Colonic mucosa (tissue), 4 donors: ENCODE results near the gene RAD51B. TPM values are rescaled to one million over a fixed set of nuclear protein-coding genes. Genes with fewer than 3 reads are reported as not detected.

Source experiments
- DNase-seq: peaks from one replicate; pipeline ENCODE4 v3.0.0-alpha.2; 2020
- H3K27ac ChIP-seq: fragments of 200-600 bp; one replicate; pipeline ENCODE4 v1.8.0; 2021
- H3K27me3 ChIP-seq: fragments of 200-600 bp; one replicate; pipeline ENCODE4 v1.8.0; 2021
- H3K36me3 ChIP-seq: fragments of 200-600 bp; one replicate; pipeline ENCODE4 v1.8.0; 2021
- H3K4me1 ChIP-seq: fragments of 200-600 bp; one replicate; pipeline ENCODE4 v1.8.0; 2021; ENCODE audit warnings: mild to moderate bottlenecking
- H3K4me3 ChIP-seq: fragments of 200-600 bp; one replicate; pipeline ENCODE4 v1.8.0; 2021
- H3K9ac ChIP-seq, 2 donors: one replicate each; pipeline ENCODE4 v1.7.0; 2013; ENCODE audit warnings: control low read depth in 2 of 2, low read depth in 2 of 2, low read length in 2 of 2
- H3K9me3 ChIP-seq: fragments of 200-600 bp; one replicate; pipeline ENCODE4 v1.8.0; 2021
- CTCF ChIP-seq: fragments of 200-600 bp; IDR thresholded peaks from one replicate; pipeline ENCODE4 v1.8.0; 2022; ENCODE audit warnings: antibody characterized with exemption, mild to moderate bottlenecking
- intact Hi-C: fragments of 100-400 bp; cut with DNase I; formaldehyde crosslinking; loops from one replicate; pipeline ENCODE4 v1.14.1; 2022
- total RNA-seq, 2 donors: library from RNA; stranded (reverse); fragmentation: NEBNext Ultra II Directional in 1 of 2; extraction: Animal tissue kit (Norgen Biotek cat#: 25700) in 1 of 2; gene quantifications; one replicate each; pipeline ENCODE4 v1.2.1, GENCODE V29; 2021
- donor health status: healthy.
- donor health status: DM: no; HTN: no; CAD: no.
- donor health status: DM: no; HTN: no; CAD: no.

The RAD51B gene
- total RNA-seq, 2 donors from 2014 or later, result 12.7 to 22.0 TPM

- H3K36me3 ChIP-seq, result no peaks in the 10 kb centered on the region
- intact Hi-C loops, result no loop called here
- H3K4me1 ChIP-seq, result no peaks in the 10 kb centered on the region
- no peak overlapping the region for H3K27ac ChIP-seq
- no peak for DNase-seq
- H3K4me3 ChIP-seq, result no peak overlapping the region
- no peak for TF ChIP-seq CTCF
- H3K9ac ChIP-seq, result peak overlapping the region in 1 of 2 donors; percentile 23
- H3K27me3 ChIP-seq, result no peaks in the 10 kb centered on the region
- H3K9me3 ChIP-seq, result no peaks in the 10 kb centered on the region
Measured at GRCh38 chr14:68568907-68569897, 749.6 kb downstream of the RAD51B start.

GRCh38 chr14:68569970-68570409, 750.4 kb downstream of the RAD51B start:
- DNase-seq, result no peak
- Histone ChIP-seq H3K9ac (peak overlapping the region in 1 of 2 donors; percentile 23), H3K27me3 (no peaks in the 10 kb centered on the region), H3K4me3 (no peak overlapping the region), H3K27ac (no peak overlapping the region), H3K36me3 (no peaks in the 10 kb centered on the region), H3K4me1 (no peaks in the 10 kb centered on the region), H3K9me3 (no peaks in the 10 kb centered on the region)
- intact Hi-C loops, result no loop called here
- no peak for TF ChIP-seq CTCF

- Histone ChIP-seq H3K27ac (no peak overlapping the region), H3K4me3 (no peak overlapping the region), H3K36me3 (no peaks in the 10 kb centered on the region), H3K4me1 (no peaks in the 10 kb centered on the region), H3K9ac (no peak overlapping the region), H3K9me3 (no peaks in the 10 kb centered on the region), H3K27me3 (no peaks in the 10 kb centered on the region)
- DNase-seq, result no peak
- TF ChIP-seq CTCF, result no peak
- intact Hi-C loops, result no loop called here
Measured at GRCh38 chr14:68571114-68571591, 751.6 kb downstream of the RAD51B start.

GRCh38 chr14:68571928-68572525, 752.4 kb downstream of the RAD51B start:
- H3K4me1 ChIP-seq, result no peaks in the 10 kb centered on the region
- H3K36me3 ChIP-seq, result no peaks in the 10 kb centered on the region
- H3K9me3 ChIP-seq, result no peaks in the 10 kb centered on the region
- intact Hi-C loops, result no loop called here
- H3K9ac ChIP-seq, result no peak overlapping the region
- no peak for DNase-seq
- no peak overlapping the region for H3K27ac ChIP-seq
- no peak overlapping the region for H3K4me3 ChIP-seq
- TF ChIP-seq CTCF, result no peak
- H3K27me3 ChIP-seq, result no peaks in the 10 kb centered on the region

GRCh38 chr14:68573126-68573525, 753.5 kb downstream of the RAD51B start:
- Histone ChIP-seq H3K4me1 (no peaks in the 10 kb centered on the region), H3K27ac (no peak overlapping the region), H3K4me3 (no peak overlapping the region), H3K36me3 (no peaks in the 10 kb centered on the region), H3K9me3 (no peaks in the 10 kb centered on the region), H3K9ac (no peak overlapping the region), H3K27me3 (no peaks in the 10 kb centered on the region)
- no peak for DNase-seq
- no peak for TF ChIP-seq CTCF
- intact Hi-C loops, result no loop called here
